A673 (cell line): ENCODE measurements around the gene OR4E2.

Source experiments
- EZH2 ChIP-seq: fragments of 200-600 bp; sonication (generic); IDR thresholded peaks from 2 replicates; pipeline ENCODE4 v1.6.1; 2017; ENCODE audit warnings: borderline replicate concordance, low read depth, mild to moderate bottlenecking, mixed read lengths, antibody characterized with exemption, low read length; ENCODE audit not compliant: poor library complexity, severe bottlenecking
- TF ChIP-seq, protein P1 (sequence below): fragments of 300-800, 200-600 bp; sonication (generic); conservative IDR thresholded peaks from 2 replicates; pipeline ENCODE4 v1.5.1; 2017; ENCODE audit warnings: low read depth, mild to moderate bottlenecking, antibody characterized with exemption, low read length, moderate library complexity, mixed read lengths

DNA sequence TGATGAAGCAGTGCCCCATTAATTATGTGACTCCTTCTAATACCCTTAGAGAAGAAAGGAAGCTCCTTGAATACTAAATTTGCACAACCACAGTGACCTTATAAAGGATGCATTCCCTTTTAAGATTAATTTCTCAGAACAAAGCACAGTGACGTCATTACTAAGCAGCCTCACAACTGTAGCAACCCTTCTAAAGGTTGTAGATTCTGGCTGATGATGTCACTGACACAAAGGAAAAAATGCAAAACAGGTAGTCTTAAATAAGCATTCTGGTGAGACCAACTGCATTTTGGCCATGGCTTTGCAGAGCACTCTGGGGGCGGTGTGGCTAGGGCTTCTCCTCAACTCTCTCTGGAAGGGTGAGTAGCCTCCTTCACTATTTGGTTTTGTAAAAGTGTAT, 58.4 kb downstream of the OR4E2 start:
- TF ChIP-seq, protein P1, sequence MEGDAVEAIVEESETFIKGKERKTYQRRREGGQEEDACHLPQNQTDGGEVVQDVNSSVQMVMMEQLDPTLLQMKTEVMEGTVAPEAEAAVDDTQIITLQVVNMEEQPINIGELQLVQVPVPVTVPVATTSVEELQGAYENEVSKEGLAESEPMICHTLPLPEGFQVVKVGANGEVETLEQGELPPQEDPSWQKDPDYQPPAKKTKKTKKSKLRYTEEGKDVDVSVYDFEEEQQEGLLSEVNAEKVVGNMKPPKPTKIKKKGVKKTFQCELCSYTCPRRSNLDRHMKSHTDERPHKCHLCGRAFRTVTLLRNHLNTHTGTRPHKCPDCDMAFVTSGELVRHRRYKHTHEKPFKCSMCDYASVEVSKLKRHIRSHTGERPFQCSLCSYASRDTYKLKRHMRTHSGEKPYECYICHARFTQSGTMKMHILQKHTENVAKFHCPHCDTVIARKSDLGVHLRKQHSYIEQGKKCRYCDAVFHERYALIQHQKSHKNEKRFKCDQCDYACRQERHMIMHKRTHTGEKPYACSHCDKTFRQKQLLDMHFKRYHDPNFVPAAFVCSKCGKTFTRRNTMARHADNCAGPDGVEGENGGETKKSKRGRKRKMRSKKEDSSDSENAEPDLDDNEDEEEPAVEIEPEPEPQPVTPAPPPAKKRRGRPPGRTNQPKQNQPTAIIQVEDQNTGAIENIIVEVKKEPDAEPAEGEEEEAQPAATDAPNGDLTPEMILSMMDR, result no peak
- no peak for TF ChIP-seq EZH2
